GM13976 (cell line): ENCODE data around the gene GAST.

Source experiments
- DNase-seq: peaks from one replicate; pipeline ENCODE4 v3.0.0; 2012; ENCODE audit warnings: low spot score
- in situ Hi-C: fragments of 300-500 bp; cut with MboI; formaldehyde crosslinking; loops from one replicate; pipeline ENCODE4 v1.12.0; 2022; ENCODE audit warnings: low sequenced_read_pairs, mixed read lengths, inconsistent platforms; ENCODE audit not compliant: unreplicated experiment
- TF ChIP-seq, protein P1 (sequence below): IDR thresholded peaks from 2 replicates; pipeline ENCODE4 v1.5.1; 2012; ENCODE audit warnings: borderline replicate concordance, mild to moderate bottlenecking; ENCODE audit not compliant: insufficient read depth; ENCODE audit errors: extremely low read depth, missing control alignments, control extremely low read depth

GAST gene

DNA sequence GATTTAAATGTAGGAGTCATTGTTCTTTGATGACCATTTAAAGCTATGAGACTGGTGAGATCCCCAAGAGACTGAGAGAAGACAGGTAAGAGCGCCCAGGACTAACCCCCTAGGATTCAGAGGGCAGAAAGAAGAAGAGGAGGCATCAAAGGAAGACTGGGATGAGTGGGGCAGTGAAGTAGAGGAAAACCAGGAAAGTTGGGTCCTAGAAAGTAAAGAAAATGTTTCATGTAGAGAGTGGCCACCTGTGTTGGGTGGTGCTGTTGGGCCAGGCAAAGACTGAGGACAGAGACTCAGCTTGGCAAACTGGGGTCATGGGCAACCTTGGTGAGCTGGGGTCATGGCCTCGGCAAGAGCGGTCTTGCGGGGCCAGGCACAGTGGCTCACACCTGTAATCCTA, 23.6 kb downstream of the GAST start:
- no peak for DNase-seq
- in situ Hi-C loops = loop anchor here (10.0 kb wide), 1 partner anchor 69 kb away; no protein-coding TSS in a partner anchor
- TF ChIP-seq, protein P1, sequence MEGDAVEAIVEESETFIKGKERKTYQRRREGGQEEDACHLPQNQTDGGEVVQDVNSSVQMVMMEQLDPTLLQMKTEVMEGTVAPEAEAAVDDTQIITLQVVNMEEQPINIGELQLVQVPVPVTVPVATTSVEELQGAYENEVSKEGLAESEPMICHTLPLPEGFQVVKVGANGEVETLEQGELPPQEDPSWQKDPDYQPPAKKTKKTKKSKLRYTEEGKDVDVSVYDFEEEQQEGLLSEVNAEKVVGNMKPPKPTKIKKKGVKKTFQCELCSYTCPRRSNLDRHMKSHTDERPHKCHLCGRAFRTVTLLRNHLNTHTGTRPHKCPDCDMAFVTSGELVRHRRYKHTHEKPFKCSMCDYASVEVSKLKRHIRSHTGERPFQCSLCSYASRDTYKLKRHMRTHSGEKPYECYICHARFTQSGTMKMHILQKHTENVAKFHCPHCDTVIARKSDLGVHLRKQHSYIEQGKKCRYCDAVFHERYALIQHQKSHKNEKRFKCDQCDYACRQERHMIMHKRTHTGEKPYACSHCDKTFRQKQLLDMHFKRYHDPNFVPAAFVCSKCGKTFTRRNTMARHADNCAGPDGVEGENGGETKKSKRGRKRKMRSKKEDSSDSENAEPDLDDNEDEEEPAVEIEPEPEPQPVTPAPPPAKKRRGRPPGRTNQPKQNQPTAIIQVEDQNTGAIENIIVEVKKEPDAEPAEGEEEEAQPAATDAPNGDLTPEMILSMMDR = no peak

DNA sequence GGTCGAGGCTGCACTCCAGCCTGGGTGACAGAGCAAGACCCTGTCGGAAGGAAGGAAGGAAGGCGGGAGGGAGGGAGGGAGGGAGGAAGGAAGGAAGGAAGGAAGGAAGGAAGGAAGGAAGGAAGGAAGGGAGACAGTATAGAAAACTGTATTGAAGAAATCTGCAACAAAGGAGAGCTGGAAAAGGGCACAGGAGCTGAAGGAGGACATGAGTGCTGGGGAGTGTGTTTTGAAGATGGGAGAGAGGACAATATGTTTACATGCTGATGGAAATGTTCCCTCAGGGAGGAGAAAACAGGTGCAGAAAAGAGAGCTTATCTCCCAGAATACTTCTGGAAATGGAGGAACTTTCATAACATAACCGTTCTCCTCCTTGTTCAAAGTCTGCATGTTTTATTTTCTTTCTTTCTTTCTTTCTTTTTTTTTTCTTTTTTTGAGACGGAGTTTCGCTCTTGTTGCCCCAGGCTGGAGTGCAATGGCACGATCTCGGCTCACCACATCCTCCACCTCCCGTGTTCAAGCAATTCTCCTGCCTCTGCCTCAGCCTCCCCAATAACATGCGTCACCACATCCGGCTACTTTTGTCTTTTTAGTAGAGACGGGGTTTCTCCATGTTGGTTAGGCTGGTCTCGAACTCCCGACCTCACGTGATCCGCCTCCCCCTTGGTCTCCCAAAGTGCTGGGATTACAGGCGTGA, 25.0 kb downstream of the GAST start:
- in situ Hi-C loops = loop anchor here (10.0 kb wide), 1 partner anchor 68 kb away; no protein-coding TSS in a partner anchor
- TF ChIP-seq, protein P1 = no peak
- DNase-seq = no peak

DNA sequence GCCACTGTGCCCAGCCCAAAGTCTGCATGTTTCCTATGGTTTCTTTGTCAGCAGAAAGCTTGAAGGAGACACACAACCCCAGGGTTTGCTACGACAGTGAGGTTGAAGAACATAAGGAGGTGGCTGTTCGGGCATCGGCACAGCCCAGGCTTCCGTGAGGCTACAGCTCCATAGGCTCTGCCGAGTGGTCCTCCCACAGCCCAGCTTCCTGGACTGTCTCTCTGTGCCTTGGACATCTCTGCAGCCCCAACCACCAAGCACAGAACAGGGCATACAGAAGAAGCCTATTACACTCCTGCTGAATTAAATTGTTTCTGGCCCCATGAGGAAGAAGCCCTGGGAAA, 25.5 kb downstream of the GAST start:
- in situ Hi-C loops = loop anchor here (10.0 kb wide), 1 partner anchor 67 kb away; no protein-coding TSS in a partner anchor
- DNase-seq = no peak

DNA sequence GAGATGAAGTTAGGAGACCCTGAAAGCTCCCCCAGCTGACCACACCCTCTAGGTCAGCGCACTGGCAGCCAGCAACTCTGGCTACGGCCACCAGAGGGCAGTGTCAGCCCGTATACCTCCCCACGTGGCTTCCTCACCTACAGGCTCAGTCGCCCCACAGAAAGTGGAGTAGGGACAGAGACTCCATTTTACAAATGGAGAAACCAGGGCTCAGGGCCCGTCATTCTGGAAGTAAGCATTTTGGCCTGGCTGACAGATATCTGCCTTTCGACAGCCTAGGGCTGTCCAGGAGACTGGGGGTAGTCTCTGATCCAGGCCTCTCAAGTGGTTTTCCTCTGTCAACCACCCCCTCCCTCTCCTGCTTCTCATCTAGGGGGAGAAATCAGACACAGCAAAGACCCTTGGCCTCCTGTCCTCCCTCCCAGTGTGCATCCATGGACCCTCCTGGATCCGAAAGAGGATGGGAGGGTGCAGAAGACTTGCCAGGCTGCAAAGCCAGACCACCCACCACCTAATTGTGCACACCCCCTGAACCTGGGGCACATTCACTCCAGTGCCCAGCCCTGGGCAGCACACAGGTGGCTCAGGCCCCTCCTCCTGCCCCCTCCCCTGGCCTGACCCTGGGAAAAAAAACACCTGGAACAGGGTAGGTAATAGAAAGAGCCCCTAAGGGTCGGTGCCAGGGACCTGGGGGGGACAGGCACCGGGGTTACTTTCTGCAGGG, 26.1 kb downstream of the GAST start:
- TF ChIP-seq, protein P1 = peak; percentile 90
- in situ Hi-C loops = loop anchor here (10.0 kb wide), 1 partner anchor 67 kb away; no protein-coding TSS in a partner anchor
- peak; percentile 94 for DNase-seq

More for the DNA sequence above, 25.5 kb downstream of the GAST start:
- TF ChIP-seq, protein P1 = no peak

DNA sequence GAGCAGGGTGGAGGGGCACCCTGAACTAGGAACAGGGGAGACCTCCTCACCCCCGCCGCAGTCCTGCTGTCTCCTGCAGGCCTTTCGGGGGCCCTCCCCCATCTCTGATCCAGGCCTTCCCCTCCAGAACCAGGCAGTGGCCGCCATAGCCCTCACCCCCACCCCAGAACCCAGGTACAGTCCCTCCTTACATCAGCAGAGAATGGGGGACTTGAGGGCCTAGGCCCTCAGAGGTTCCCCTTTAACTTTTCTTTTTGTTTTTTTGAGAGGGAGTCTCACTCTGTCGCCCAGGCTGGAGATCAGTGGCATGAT, 26.6 kb downstream of the GAST start:
- in situ Hi-C loops = loop anchor here (10.0 kb wide), 1 partner anchor 66 kb away; no protein-coding TSS in a partner anchor
- TF ChIP-seq, protein P1 = no peak
- no peak for DNase-seq

DNA sequence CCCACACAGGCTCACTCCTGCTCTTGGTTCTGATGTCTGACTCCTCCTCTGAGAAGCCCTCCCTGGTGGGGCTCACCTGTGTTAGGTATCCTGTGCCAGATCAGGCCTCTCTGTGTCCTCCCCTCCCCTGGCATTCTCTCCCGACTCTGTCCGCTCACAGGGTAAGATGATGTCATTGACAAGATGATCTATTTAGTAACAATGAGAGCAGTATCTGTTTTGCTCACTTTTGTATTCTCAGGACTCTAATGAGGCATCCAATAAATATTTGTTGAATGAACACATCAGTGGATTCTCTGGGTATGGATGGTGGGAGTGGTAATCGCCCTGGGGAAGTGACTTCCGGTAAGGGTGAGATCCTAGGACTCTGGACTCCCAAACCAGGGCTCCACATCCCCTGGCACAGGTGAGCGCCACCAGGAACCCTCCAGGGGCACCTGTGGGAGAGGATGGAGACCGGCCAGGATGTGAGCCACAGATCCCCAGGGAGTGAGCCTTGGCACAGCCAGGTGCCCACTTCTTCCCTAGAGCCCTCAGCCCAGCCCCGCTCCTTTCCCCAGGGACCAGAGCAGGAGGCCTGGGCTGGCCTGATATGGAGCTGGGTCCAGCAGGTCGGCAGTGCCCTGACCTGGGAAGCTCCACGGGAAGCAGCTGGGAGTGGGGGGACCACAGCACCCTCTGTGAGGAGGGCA, 27.7 kb downstream of the GAST start:
- no peak for DNase-seq

More for the DNA sequence above, 27.7 kb downstream of the GAST start:
- TF ChIP-seq, protein P1 = no peak
- in situ Hi-C loops = loop anchor here (10.0 kb wide), 1 partner anchor 65 kb away; no protein-coding TSS in a partner anchor
